Measurements from ENCODE around the gene KRTAP10-10.
"Not testable (repeated sequence)": the region's sequence is repeated elsewhere in the genome, so short reads cannot be mapped to it uniquely, and the experiment has no call there.

Gene KRTAP10-10

GRCh38 chr21:44627181-44627822 lies 9.9 kb upstream of the KRTAP10-10 start:
- not testable (repeated sequence) for DNase-seq

GRCh38 chr21:44627831-44628233 lies 9.3 kb upstream of the KRTAP10-10 start:
- DNase-seq = not testable (repeated sequence)

GRCh38 chr21:44628707-44629391 lies 8.3 kb upstream of the KRTAP10-10 start:
- no peak for DNase-seq

- DNase-seq = no peak
These were observed 6.7 kb upstream of the KRTAP10-10 start for GRCh38 chr21:44630440-44630839.

- DNase-seq = no peak
These were observed 5.1 kb upstream of the KRTAP10-10 start for GRCh38 chr21:44632067-44632466.

- no peak for DNase-seq
These were observed 743 bp upstream of the KRTAP10-10 start for GRCh38 chr21:44636209-44637017.

- not testable (repeated sequence) for DNase-seq
These were observed 744 bp downstream of the KRTAP10-10 start for GRCh38 chr21:44637851-44638348.

GRCh38 chr21:44638506-44639330 lies 1.6 kb downstream of the KRTAP10-10 start:
- DNase-seq = not testable (repeated sequence)

GRCh38 chr21:44639331-44639655 lies 2.1 kb downstream of the KRTAP10-10 start:
- DNase-seq = no peak

GRCh38 chr21:44640761-44641160 lies 3.6 kb downstream of the KRTAP10-10 start:
- no peak for DNase-seq

- no peak for DNase-seq
These were observed 6.7 kb downstream of the KRTAP10-10 start for GRCh38 chr21:44643741-44644310.

GRCh38 chr21:44644878-44645277 lies 7.7 kb downstream of the KRTAP10-10 start:
- DNase-seq = no peak

GRCh38 chr21:44646366-44647221 lies 9.4 kb downstream of the KRTAP10-10 start, which contains the start of gene KRTAP10-11:
KRTAP10-11 (plus strand) TSS chr21:44646414; CDS start chr21:44646459, 45 bp downstream.
- not testable (repeated sequence) for DNase-seq

- DNase-seq = no peak
These were observed 10.0 kb downstream of the KRTAP10-10 start for GRCh38 chr21:44647222-44647552.

GRCh38 chr21:44648557-44649311 lies 11.6 kb downstream of the KRTAP10-10 start:
- DNase-seq = no peak

- no peak for DNase-seq
These were observed 12.5 kb downstream of the KRTAP10-10 start for GRCh38 chr21:44649521-44650100.

- no peak for DNase-seq
These were observed 13.3 kb downstream of the KRTAP10-10 start for GRCh38 chr21:44650265-44650972.

- no peak for DNase-seq
These were observed 14.0 kb downstream of the KRTAP10-10 start for GRCh38 chr21:44650973-44651675.

- no peak for DNase-seq
These were observed 16.0 kb downstream of the KRTAP10-10 start for GRCh38 chr21:44653123-44653522.
